A549 (cell line): Measurements from ENCODE around the gene CD300H.

ENCODE experiments used
- BCL3 ChIP-seq: fragments of >200 bp; sonication (Bioruptor Twin); formaldehyde crosslinking; IDR thresholded peaks from 3 replicates; pipeline ENCODE4 v1.6.1; 2016
- BHLHE40 ChIP-seq: IDR thresholded peaks from 2 replicates; pipeline ENCODE4 v1.6.1; 2012; ENCODE audit warnings: low read depth, low read length, inconsistent platforms
- HDAC2 ChIP-seq: fragments of 200-600 bp; sonication (generic); IDR thresholded peaks from 2 replicates; pipeline ENCODE4 v1.6.1; 2016
- NFE2L2 ChIP-seq: fragments of 150-350 bp; conservative IDR thresholded peaks from 2 replicates; pipeline ENCODE4 v1.6.1; 2014; ENCODE audit warnings: low read length
- POLR2A ChIP-seq: IDR thresholded peaks from 2 replicates; pipeline ENCODE4 v1.6.1; 2012; ENCODE audit warnings: mild to moderate bottlenecking, low read length
- POLR2AphosphoS2 ChIP-seq: conservative IDR thresholded peaks from 2 replicates; pipeline ENCODE4 v1.6.1; 2012; ENCODE audit warnings: low read length, improper control_type of control experiment, inconsistent platforms
- RFX5 ChIP-seq: fragments of 450-650 bp; IDR thresholded peaks from 2 replicates; pipeline ENCODE4 v1.7.1; 2014; ENCODE audit warnings: antibody characterized with exemption, mild to moderate bottlenecking, moderate library complexity
- SMC3 ChIP-seq: fragments of >200 bp; sonication (Bioruptor Twin); formaldehyde crosslinking; IDR thresholded peaks from 3 replicates; pipeline ENCODE4 v1.6.1; 2018; ENCODE audit warnings: inconsistent platforms
- ZNF302 ChIP-seq: fragments of 250-450 bp; sonication (Bioruptor Pico); IDR thresholded peaks from 2 replicates; pipeline ENCODE4 v1.9.0; 2021; ENCODE audit warnings: inconsistent platforms, mild to moderate bottlenecking, moderate library complexity
- TF ChIP-seq, protein P1 (sequence below): fragments of >200 bp; sonication (Bioruptor Twin); formaldehyde crosslinking; IDR thresholded peaks from 3 replicates; pipeline ENCODE4 v1.5.1; 2016

DNA sequence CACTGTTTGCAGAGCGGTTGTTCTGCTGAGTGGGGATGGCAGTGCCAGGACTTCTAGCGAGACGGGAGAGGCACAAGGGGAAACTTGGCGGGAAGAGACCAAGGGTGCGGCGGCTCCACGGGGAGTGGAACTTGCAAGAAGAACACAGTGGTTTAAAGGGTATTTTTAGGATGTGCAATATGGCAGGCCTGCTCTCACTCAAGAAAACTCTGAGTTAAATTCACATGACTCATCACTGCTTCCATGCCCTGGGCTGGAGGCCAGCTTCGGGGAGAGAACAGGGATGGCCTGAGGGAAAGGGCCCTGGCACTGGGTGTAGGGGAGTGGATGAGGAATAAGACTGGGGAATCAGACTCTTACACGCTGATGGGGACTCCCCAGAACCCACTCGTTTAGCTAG is 38.1 kb upstream of the CD300H start:
- TF ChIP-seq ZNF302 (no peak), POLR2A (no peak), HDAC2 (no peak), POLR2AphosphoS2 (no peak), NFE2L2 (no peak), RFX5 (no peak), BCL3 (no peak), SMC3 (no peak), BHLHE40 (no peak)
- TF ChIP-seq, protein P1, sequence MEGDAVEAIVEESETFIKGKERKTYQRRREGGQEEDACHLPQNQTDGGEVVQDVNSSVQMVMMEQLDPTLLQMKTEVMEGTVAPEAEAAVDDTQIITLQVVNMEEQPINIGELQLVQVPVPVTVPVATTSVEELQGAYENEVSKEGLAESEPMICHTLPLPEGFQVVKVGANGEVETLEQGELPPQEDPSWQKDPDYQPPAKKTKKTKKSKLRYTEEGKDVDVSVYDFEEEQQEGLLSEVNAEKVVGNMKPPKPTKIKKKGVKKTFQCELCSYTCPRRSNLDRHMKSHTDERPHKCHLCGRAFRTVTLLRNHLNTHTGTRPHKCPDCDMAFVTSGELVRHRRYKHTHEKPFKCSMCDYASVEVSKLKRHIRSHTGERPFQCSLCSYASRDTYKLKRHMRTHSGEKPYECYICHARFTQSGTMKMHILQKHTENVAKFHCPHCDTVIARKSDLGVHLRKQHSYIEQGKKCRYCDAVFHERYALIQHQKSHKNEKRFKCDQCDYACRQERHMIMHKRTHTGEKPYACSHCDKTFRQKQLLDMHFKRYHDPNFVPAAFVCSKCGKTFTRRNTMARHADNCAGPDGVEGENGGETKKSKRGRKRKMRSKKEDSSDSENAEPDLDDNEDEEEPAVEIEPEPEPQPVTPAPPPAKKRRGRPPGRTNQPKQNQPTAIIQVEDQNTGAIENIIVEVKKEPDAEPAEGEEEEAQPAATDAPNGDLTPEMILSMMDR = no peak
